HepG2 (cell line): ENCODE measurements around the gene RNF213. TPM values are rescaled to one million over a fixed set of nuclear protein-coding genes. Genes with fewer than 3 reads are reported as not detected.
A peak's percentile ranks its signal among the peaks of the same experiment; 100 is the strongest.

Experiments used
- ATAC-seq: fragments of 200-7000 bp; cut with Tn5 transposase; 3 replicates; pipeline ENCODE4 v1.9.1; 2020; ENCODE audit warnings: mild to moderate bottlenecking, moderate library complexity
- BruUV-seq: library from RNA; stranded (reverse); fragments of 400-500 nt; replicated peaks from 2 replicates; lab custom pipeline; 2021; lab: Mats Ljungman, UMichigan
- CTCF ChIA-PET: fragments of 300-600 bp; formaldehyde crosslinking; extraction: SDS; loops from one replicate; lab custom pipeline; 2021; ENCODE audit warnings: low total read pairs, inconsistent platforms, low intra/inter-chr PET ratio; lab: Yijun Ruan, JAX
- POLR2A ChIA-PET: fragments of 350-600 bp; sonication (Branson Sonifier 250); formaldehyde crosslinking; loops from one replicate; lab custom pipeline; 2020; ENCODE audit warnings: antibody characterized with exemption, inconsistent platforms; lab: Yijun Ruan, JAX
- DNase-seq: peaks from one replicate; pipeline ENCODE4 v3.0.0-alpha.2; 2015; ENCODE audit warnings: low spot score
- FAIRE-seq: peaks from 3 replicates; lab custom pipeline; 2011; peaks lifted over from hg19 to GRCh38; lab: Jason Lieb, UNC
- H2AFZ ChIP-seq: one replicate; pipeline ENCODE4 v1.6.1; 2011; ENCODE audit warnings: low read length, inconsistent platforms
- H3K27ac ChIP-seq: fragments of 300-600 bp; 3 replicates; pipeline ENCODE4 v1.8.0; 2011; ENCODE audit warnings: mixed run types, mild to moderate bottlenecking, mixed read lengths, low read length, inconsistent platforms; ENCODE audit not compliant: insufficient read depth; ENCODE audit errors: extremely low read length
- H3K27me3 ChIP-seq, 2 experiments: fragments of 200-600 bp in 1 of 2; 2 replicates in 1 of 2; 3 replicates in 1 of 2; pipeline versions ENCODE4 v1.6.0 to v1.8.0; 2011; ENCODE audit warnings: low read length in 2 of 2, mild to moderate bottlenecking in 2 of 2, moderate library complexity in 2 of 2, inconsistent platforms in 1 of 2; ENCODE audit not compliant: insufficient read depth in 2 of 2, control insufficient read depth in 1 of 2
- H3K36me3 ChIP-seq, 2 experiments: fragments of 200-600 bp in 1 of 2; replicated peaks in 1 of 2; 2 replicates in 1 of 2; 3 replicates in 1 of 2; pipeline versions ENCODE4 v1.5.1 to v1.8.0; 2011; ENCODE audit warnings: low read length in 2 of 2, inconsistent platforms in 1 of 2; ENCODE audit not compliant: insufficient read depth in 2 of 2, control insufficient read depth in 1 of 2
- H3K4me1 ChIP-seq: 2 replicates; pipeline ENCODE4 v1.5.1; 2012; ENCODE audit warnings: low read length, inconsistent platforms; ENCODE audit not compliant: insufficient read depth
- H3K4me2 ChIP-seq: 2 replicates; pipeline ENCODE4 v1.6.0; 2011; ENCODE audit warnings: low read depth, low read length, inconsistent platforms
- H3K4me3 ChIP-seq, 3 experiments: fragments of 200-600 bp in 1 of 3; sonication (generic), shearing (Covaris generic) in 1 of 3; replicated peaks in 1 of 3; 2 replicates each; pipeline ENCODE4 v1.5.1; 2011 to 2016; ENCODE audit warnings: low read length in 3 of 3, inconsistent platforms in 2 of 3, low read depth in 2 of 3, mild to moderate bottlenecking in 2 of 3, control low read depth in 1 of 3, mixed read lengths in 1 of 3; ENCODE audit not compliant: insufficient read depth in 1 of 3
- H3K79me2 ChIP-seq: one replicate; pipeline ENCODE4 v1.6.1; 2011; ENCODE audit warnings: low read length, inconsistent platforms; ENCODE audit not compliant: insufficient read depth
- H3K9ac ChIP-seq: 2 replicates; pipeline ENCODE4 v1.6.0; 2011; ENCODE audit warnings: mild to moderate bottlenecking, low read depth, low read length, inconsistent platforms; ENCODE audit not compliant: insufficient read depth
- H3K9me3 ChIP-seq: 2 replicates; pipeline ENCODE4 v1.5.1; 2012; ENCODE audit warnings: mild to moderate bottlenecking, low read length
- H4K20me1 ChIP-seq: 2 replicates; pipeline ENCODE4 v1.6.0; 2011; ENCODE audit warnings: inconsistent platforms, mild to moderate bottlenecking, low read length, moderate library complexity; ENCODE audit not compliant: insufficient read depth
- GABPA ChIP-seq, 2 experiments: IDR thresholded peaks; 2 replicates each; pipeline ENCODE4 v1.6.1; 2011 to 2016; ENCODE audit warnings: low read depth in 2 of 2, low read length in 1 of 2, missing biosample characterization in 1 of 2, missing genetic modification characterization in 1 of 2
- MAFK ChIP-seq, 2 experiments: IDR thresholded peaks in 1 of 2; conservative IDR thresholded peaks in 1 of 2; 2 replicates each; pipeline ENCODE4 v1.6.1; 2011; ENCODE audit warnings: improper control_type of control experiment in 2 of 2, low read length in 2 of 2
- MATR3 ChIP-seq: sonication (generic); formaldehyde crosslinking; IDR thresholded peaks from 2 replicates; pipeline ENCODE4 v1.4.0; 2020; ENCODE audit warnings: missing genetic modification reagents
- MBD4 ChIP-seq: IDR thresholded peaks from 2 replicates; pipeline ENCODE4 v1.6.1; 2012; ENCODE audit warnings: low read length, inconsistent platforms, borderline replicate concordance
- REXO4 ChIP-seq: sonication (generic); formaldehyde crosslinking; IDR thresholded peaks from 2 replicates; pipeline ENCODE4 v1.8.0; 2022; ENCODE audit warnings: missing genetic modification reagents, mild to moderate bottlenecking, borderline replicate concordance
- UBTF ChIP-seq: sonication (generic); formaldehyde crosslinking; IDR thresholded peaks from 2 replicates; pipeline ENCODE4 v1.4.0; 2020; ENCODE audit warnings: mild to moderate bottlenecking, missing genetic modification reagents
- ZBTB25 ChIP-seq: IDR thresholded peaks from 2 replicates; pipeline ENCODE4 v1.6.1; 2018; ENCODE audit warnings: missing genetic modification reagents
- ZFP37 ChIP-seq: sonication (generic); formaldehyde crosslinking; IDR thresholded peaks from 2 replicates; pipeline ENCODE4 v1.4.0; 2020; ENCODE audit warnings: missing genetic modification reagents, borderline replicate concordance
- ZNF10 ChIP-seq: sonication (generic); formaldehyde crosslinking; IDR thresholded peaks from 2 replicates; pipeline ENCODE4 v1.4.0; 2020; ENCODE audit warnings: mild to moderate bottlenecking, low read depth, missing genetic modification reagents, borderline replicate concordance
- ZNF317 ChIP-seq: sonication (generic); formaldehyde crosslinking; IDR thresholded peaks from 2 replicates; pipeline ENCODE4 v1.5.0; 2020; ENCODE audit warnings: mild to moderate bottlenecking, missing genetic modification reagents
- ZNF704 ChIP-seq: sonication (generic); formaldehyde crosslinking; IDR thresholded peaks from 2 replicates; pipeline ENCODE4 v1.8.1; 2023; ENCODE audit warnings: mild to moderate bottlenecking, inconsistent platforms, moderate library complexity, missing genetic modification reagents, borderline replicate concordance
- ZNF891 ChIP-seq: sonication (generic); formaldehyde crosslinking; IDR thresholded peaks from 2 replicates; pipeline ENCODE4 v1.5.0; 2020; ENCODE audit warnings: mild to moderate bottlenecking, missing genetic modification reagents
- WGBS: methylation state at CpG from one replicate; pipeline ENCODE4 v1.1.6; 2017; ENCODE audit warnings: low lambda C conversion rate; 5-methylcytosine and 5-hydroxymethylcytosine counted together
- in situ Hi-C: cut with HindIII; loops from 2 replicates; pipeline ENCODE4 v1.10.0; 2017; ENCODE audit warnings: low pct_unique_long_range_greater_than_20kb; ENCODE audit not compliant: extremely low pct_ligation_motif_present
- intact Hi-C: fragments of 100-400 bp; cut with micrococcal nuclease; formaldehyde crosslinking; loops from one replicate; pipeline ENCODE4 v1.10.0; 2022; ENCODE audit not compliant: unreplicated experiment
- polyA plus RNA-seq, 8 experiments: library from polyadenylated mRNA; depleted of rRNA in 3 of 8; stranded (reverse) in 7 of 8; unstranded in 1 of 8; fragments of >200 nt; fragmentation: Illumina TruSeq in 4 of 8; extraction: Trizol in 4 of 8; gene quantifications; 2 replicates each; pipeline versions ENCODE4 v1.2.1 to v1.2.3, GENCODE V29; 2011 to 2016; ENCODE audit warnings: low read depth in 4 of 8, missing spikeins in 1 of 8, mixed read lengths in 1 of 8; ENCODE audit not compliant: insufficient read depth in 1 of 8
- total RNA-seq, 5 experiments: library from RNA; depleted of rRNA; stranded (reverse); fragments of >200 nt; fragmentation: Illumina TruSeq; extraction: Trizol; gene quantifications; 2 replicates each; pipeline ENCODE4 v1.2.3, GENCODE V29; 2016; ENCODE audit warnings: low read depth in 1 of 5

RNF213 gene
- total and polyA plus RNA-seq, 2 of the 13 experiments (the other 11 are each of a cell fraction or from before 2014, with no cell fraction given) = 38.6 to 38.7 TPM

- Histone ChIP-seq H4K20me1 (no peaks in the 10 kb centered on the region), H3K36me3 (peaks cover 5 to 15% of the 10 kb centered on the region in 2 experiments; a peak in 3 of 5 replicates), H3K4me1 (no peaks in the 10 kb centered on the region), H3K4me3 (no peak overlapping the region), H3K4me2 (no peak overlapping the region), H3K9me3 (no peaks in the 10 kb centered on the region), H3K9ac (no peak overlapping the region), H3K79me2 (no peaks in the 10 kb centered on the region), H2AFZ (no peak overlapping the region), H3K27me3 (no peaks in the 10 kb centered on the region), H3K27ac (no peak overlapping the region)
- FAIRE-seq = no peak
- peak; percentile 43 for ATAC-seq
- in situ Hi-C loops = no loop called here
- DNase-seq = no peak
- WGBS = 87% methylated on average over 9 of the region's 9 CpGs
- no TSS peak for BruUV-seq
- TF ChIP-seq ZNF10 (CRISPR knock-in tag) (no peak), ZNF317 (CRISPR knock-in tag) (no peak), ZFP37 (no peak), UBTF (CRISPR knock-in tag) (no peak), ZBTB25 (CRISPR knock-in tag) (no peak), GABPA (IDR thresholded peaks at IDR 0.05; ENCODE audit: low read depth, low read length) (no peak), GABPA (CRISPR knock-in tag; IDR thresholded peaks at IDR 0.05; ENCODE audit: low read depth) (no peak), MATR3 (no peak), MBD4 (no peak), ZNF704 (no peak), REXO4 (CRISPR knock-in tag) (no peak), ZNF891 (CRISPR knock-in tag) (no peak), MAFK (conservative IDR thresholded peaks at IDR 0.05 in 1 of 2, IDR thresholded peaks at IDR 0.05 in 1 of 2; ENCODE audit: low read length in 2 of 2) (no peak)
- ChIA-PET CTCF (no interaction called here), POLR2A (interaction anchor here (0.6 kb wide), 1 partner anchor 27 kb away, joined by 3 read pairs; no protein-coding TSS in a partner anchor)
- intact Hi-C loops = no loop called here
These were observed 135.7 kb downstream of the RNF213 start for GRCh38 chr17:80396157-80397033.
